Measurements from ENCODE around the gene HSF2BP.

Gene HSF2BP

DNA sequence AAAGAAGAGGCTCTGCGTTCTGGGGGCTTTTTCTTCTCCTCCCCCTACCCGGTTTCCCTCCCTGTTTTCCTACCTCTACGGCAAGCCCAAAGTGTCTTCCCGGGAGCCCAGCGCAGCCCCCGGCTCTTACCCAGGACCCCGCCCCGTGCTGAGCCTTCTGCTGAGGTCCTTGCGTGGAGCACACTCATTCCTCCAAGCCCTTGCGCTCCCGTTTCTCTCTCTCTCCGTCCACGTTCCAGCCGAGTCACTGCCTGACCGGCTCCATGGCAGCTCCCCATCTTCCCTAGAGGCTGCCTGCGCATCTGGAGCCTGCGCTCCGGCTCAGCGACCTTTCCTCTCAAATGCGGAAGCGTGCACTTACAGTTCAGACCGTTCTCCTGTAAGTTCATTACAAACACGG, 34.7 kb upstream of the HSF2BP start:
- DNase-seq, result no peak
- Histone ChIP-seq H3K4me3 (ENCODE audit: low read depth, low read length) (no peak overlapping the region), H3K27me3 (no peaks in the 10 kb centered on the region), H3K9me3 (no peaks in the 10 kb centered on the region), H3K4me1 (no peaks in the 10 kb centered on the region), H3K36me3 (peaks cover 61% of the 10 kb centered on the region)
- TF ChIP-seq, protein P1, sequence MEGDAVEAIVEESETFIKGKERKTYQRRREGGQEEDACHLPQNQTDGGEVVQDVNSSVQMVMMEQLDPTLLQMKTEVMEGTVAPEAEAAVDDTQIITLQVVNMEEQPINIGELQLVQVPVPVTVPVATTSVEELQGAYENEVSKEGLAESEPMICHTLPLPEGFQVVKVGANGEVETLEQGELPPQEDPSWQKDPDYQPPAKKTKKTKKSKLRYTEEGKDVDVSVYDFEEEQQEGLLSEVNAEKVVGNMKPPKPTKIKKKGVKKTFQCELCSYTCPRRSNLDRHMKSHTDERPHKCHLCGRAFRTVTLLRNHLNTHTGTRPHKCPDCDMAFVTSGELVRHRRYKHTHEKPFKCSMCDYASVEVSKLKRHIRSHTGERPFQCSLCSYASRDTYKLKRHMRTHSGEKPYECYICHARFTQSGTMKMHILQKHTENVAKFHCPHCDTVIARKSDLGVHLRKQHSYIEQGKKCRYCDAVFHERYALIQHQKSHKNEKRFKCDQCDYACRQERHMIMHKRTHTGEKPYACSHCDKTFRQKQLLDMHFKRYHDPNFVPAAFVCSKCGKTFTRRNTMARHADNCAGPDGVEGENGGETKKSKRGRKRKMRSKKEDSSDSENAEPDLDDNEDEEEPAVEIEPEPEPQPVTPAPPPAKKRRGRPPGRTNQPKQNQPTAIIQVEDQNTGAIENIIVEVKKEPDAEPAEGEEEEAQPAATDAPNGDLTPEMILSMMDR (IDR thresholded peaks at IDR 0.05; ENCODE audit: low read depth, low read length), result no peak

DNA sequence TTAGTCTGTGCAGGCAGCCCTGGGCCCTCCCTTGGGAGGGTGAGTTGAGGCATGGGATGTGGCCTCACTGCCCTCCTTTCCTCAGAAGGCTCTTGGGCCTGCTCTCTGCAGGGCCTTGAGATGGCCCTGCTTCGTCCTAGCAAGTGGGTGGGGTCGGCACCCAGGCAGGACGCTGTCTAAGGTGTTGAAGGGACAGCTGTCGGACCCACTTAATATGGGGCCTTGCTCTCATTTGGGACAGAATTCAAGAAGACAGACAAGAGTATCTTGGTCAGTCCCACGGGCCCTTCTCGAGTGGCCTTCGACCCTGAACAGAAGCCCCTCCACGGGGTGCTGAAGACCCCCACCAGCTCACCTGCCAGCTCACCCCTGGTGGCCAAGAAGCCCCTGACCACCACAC, 33.7 kb upstream of the HSF2BP start:
- no peaks in the 10 kb centered on the region for H3K27me3 ChIP-seq
- peaks cover 71% of the 10 kb centered on the region for H3K36me3 ChIP-seq
- no peaks in the 10 kb centered on the region for H3K4me1 ChIP-seq
- no peak for DNase-seq
- no peak overlapping the region for H3K4me3 ChIP-seq (ENCODE audit: low read depth, low read length)
- H3K9me3 ChIP-seq, result no peaks in the 10 kb centered on the region
- TF ChIP-seq, protein P1 (IDR thresholded peaks at IDR 0.05; ENCODE audit: low read depth, low read length), result no peak

DNA sequence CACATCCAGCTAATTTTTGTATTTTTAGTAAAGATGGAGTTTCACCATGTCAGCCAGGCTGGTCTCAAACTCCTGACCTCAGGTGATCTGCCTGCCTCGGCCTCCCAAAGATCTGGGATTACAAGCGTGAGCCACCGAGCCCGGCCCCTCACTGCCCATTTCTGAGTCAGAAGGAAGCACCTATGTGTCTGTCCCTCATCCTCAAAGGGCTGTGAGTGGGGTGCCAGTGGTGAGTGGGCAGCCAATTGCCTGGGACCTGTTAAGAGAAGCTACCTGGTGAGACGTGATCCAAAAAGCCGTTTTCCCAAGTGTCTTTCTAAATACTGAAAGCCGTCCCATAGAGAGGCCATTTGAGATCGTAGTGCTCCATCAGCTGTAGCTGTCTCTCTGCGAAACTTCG, 32.5 kb upstream of the HSF2BP start:
- Histone ChIP-seq H3K4me1 (no peaks in the 10 kb centered on the region), H3K9me3 (no peaks in the 10 kb centered on the region), H3K36me3 (peaks cover 83% of the 10 kb centered on the region), H3K27me3 (no peaks in the 10 kb centered on the region), H3K4me3 (ENCODE audit: low read depth, low read length) (no peak overlapping the region)
- DNase-seq, result no peak
- TF ChIP-seq, protein P1 (IDR thresholded peaks at IDR 0.05; ENCODE audit: low read depth, low read length), result no peak

DNA sequence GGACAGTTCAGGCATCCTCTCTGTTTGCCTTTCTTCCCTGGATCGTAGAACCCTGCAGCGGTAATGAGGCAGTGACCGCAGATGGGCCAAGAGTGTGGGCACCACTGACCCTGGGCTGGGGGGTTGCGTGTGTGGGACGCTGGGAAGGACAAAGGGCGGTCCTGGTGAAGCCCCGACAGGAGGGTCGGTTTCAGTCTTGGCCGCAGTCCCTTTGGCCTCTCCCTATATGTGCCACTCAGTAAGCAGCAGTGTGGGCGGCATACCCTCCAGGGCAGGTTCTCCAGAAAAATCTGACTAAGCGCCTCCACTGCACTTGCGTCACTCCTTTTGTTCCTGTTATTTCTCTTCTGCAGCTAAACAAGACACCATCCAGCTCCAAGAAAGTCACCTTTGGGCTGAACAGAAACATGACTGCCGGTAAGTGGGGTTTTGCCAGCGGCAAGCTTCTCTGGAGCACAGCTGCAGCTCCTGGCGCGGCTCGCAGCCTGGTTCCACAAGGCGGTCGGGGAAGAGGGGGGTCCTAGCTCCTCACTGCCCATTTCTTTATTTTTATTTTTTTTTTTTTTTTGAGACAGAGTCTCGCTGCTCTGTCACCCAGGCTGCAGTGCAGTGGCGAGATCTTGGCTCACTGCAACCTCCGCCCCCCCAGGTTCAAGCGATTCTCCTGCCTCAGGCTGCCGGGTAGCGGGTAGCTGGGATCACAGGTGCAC, 32.0 kb upstream of the HSF2BP start:
- Histone ChIP-seq H3K9me3 (no peaks in the 10 kb centered on the region), H3K36me3 (peaks cover 85% of the 10 kb centered on the region), H3K27me3 (no peaks in the 10 kb centered on the region), H3K4me1 (no peaks in the 10 kb centered on the region), H3K4me3 (ENCODE audit: low read depth, low read length) (no peak overlapping the region)
- TF ChIP-seq, protein P1 (IDR thresholded peaks at IDR 0.05; ENCODE audit: low read depth, low read length), result no peak
- no peak for DNase-seq

DNA sequence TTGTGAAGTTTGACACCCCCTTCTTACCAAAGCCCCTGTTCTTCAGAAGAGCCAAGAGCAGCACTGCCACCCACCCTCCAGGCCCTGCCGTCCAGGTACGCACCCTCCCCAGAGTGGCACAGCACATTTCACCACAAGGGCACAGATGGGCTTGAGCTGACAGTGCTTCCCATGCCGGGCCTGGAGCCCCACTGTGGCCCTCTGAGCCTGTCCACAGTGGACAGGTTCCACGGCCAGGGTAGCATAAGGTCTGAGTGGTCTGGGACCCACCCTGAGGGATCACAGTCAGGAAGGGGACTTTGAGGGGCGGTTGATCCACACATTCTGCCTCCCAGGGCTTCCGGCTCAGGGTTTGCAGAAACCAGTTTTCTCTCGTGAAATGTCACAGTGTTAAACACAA, 31.1 kb upstream of the HSF2BP start:
- no peaks in the 10 kb centered on the region for H3K4me1 ChIP-seq
- H3K4me3 ChIP-seq (ENCODE audit: low read depth, low read length), result no peak overlapping the region
- TF ChIP-seq, protein P1 (IDR thresholded peaks at IDR 0.05; ENCODE audit: low read depth, low read length), result no peak
- DNase-seq, result no peak
- H3K27me3 ChIP-seq, result no peaks in the 10 kb centered on the region
- H3K36me3 ChIP-seq, result peaks cover 90% of the 10 kb centered on the region
- H3K9me3 ChIP-seq, result no peaks in the 10 kb centered on the region

DNA sequence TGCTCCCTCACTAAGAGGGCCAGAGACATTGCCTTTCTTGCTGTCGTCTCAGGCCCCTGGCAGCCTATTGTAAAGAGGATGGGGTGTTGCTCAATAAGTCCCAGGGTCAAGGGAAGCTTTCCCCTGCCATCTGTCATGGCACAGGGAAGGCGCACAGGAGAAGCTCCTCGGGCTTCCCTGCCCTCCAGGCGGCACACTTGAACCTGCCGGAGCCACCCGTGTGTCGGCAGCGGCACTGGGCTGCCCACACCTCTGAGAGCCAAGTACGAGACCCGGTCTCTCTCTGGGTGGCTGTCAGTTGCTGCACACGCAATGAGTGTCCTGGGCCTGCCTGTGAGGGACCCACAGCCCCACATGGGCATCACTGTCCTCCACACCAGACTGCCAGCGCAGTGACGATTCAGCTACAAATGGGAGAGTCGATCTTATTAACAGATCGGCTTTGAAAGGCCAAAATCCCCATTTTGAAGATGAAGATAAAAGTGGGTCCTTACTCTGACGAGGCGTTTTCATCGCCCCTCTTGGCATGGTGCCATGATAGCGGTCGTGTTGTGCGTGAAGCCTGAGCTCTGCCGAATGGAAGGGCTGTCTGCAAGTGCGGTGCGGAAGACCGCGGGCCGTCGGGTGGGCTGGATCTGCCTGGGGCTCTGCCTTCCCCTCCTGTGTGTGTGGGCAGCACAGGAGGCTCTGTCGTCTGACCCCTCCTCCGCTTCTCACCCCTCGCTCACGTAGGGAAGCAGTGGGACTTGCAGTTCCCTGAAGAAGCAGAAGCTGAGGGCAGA, 30.5 kb upstream of the HSF2BP start:
- TF ChIP-seq, protein P1 (IDR thresholded peaks at IDR 0.05; ENCODE audit: low read depth, low read length), result no peak
- peaks cover 96% of the 10 kb centered on the region for H3K36me3 ChIP-seq
- H3K9me3 ChIP-seq, result no peaks in the 10 kb centered on the region
- no peaks in the 10 kb centered on the region for H3K27me3 ChIP-seq
- no peak for DNase-seq
- no peak overlapping the region for H3K4me3 ChIP-seq (ENCODE audit: low read depth, low read length)
- no peaks in the 10 kb centered on the region for H3K4me1 ChIP-seq
